GM23338 (cell line): Measurements from ENCODE around the gene ATIC. TPM values are rescaled to one million over a fixed set of nuclear protein-coding genes. Genes with fewer than 3 reads are reported as not detected.

Experiments
- CREB1 ChIP-seq: fragments of 250-450 bp; sonication (Bioruptor Pico); IDR thresholded peaks from 2 replicates; pipeline ENCODE4 v1.5.0; 2020; ENCODE audit warnings: low read depth, mild to moderate bottlenecking, moderate library complexity
- EZH2 ChIP-seq: fragments of 200-600 bp; sonication (generic); IDR thresholded peaks from one replicate; pipeline ENCODE4 v1.8.0; 2017; ENCODE audit warnings: antibody characterized with exemption, mild to moderate bottlenecking, low read depth; ENCODE audit not compliant: unreplicated experiment
- EZH2phosphoT487 ChIP-seq: fragments of 200-600 bp; sonication (generic); IDR thresholded peaks from one replicate; pipeline ENCODE4 v1.8.1; 2018; ENCODE audit warnings: antibody characterized with exemption; ENCODE audit not compliant: unreplicated experiment
- NANOG ChIP-seq: IDR thresholded peaks from 2 replicates; pipeline ENCODE4 v1.6.1; 2016; ENCODE audit warnings: antibody characterized with exemption, borderline replicate concordance
- POLR2AphosphoS5 ChIP-seq: IDR thresholded peaks from 2 replicates; pipeline ENCODE4 v1.6.1; 2016; ENCODE audit warnings: antibody characterized with exemption, low read depth
- STAT1 ChIP-seq: IDR thresholded peaks from one replicate; pipeline ENCODE4 v1.6.1; 2016; ENCODE audit warnings: antibody characterized with exemption; ENCODE audit not compliant: unreplicated experiment
- ZNF114 ChIP-seq: fragments of 250-450 bp; sonication (Bioruptor Pico); IDR thresholded peaks from 2 replicates; pipeline ENCODE4 v1.5.0; 2020; ENCODE audit warnings: mild to moderate bottlenecking, moderate library complexity
- ZNF331 ChIP-seq: fragments of 250-450 bp; sonication (Bioruptor Pico); IDR thresholded peaks from 2 replicates; pipeline ENCODE4 v1.5.0; 2020; ENCODE audit warnings: low read depth, mild to moderate bottlenecking, moderate library complexity
- polyA plus RNA-seq: library from polyadenylated mRNA; unstranded; fragments of >200 nt; fragmentation: Nextera tagmentation; extraction: Ambion mirVana; gene quantifications from 2 replicates; pipeline ENCODE4 v1.2.1, GENCODE V29; 2016
- total RNA-seq: library from RNA; depleted of rRNA; stranded (reverse); fragments of >200 nt; shearing (Covaris generic); gene quantifications from 2 replicates; pipeline ENCODE4 v1.2.3, GENCODE V29; 2014
- TF ChIP-seq, protein P1 (sequence below): fragments of 250-450 bp; sonication (Bioruptor Pico); IDR thresholded peaks from 2 replicates; pipeline ENCODE4 v1.5.0; 2020; ENCODE audit warnings: mild to moderate bottlenecking, moderate library complexity
- TF ChIP-seq, protein P2 (sequence below): IDR thresholded peaks from 2 replicates; pipeline ENCODE4 v1.6.1; 2016; ENCODE audit warnings: antibody characterized with exemption
- TF ChIP-seq, protein P3 (sequence below), 2 experiments: fragments of 200-600 bp in 1 of 2; sonication (generic) in 1 of 2; conservative IDR thresholded peaks; 2 replicates each; pipeline versions ENCODE4 v1.5.1 to v1.6.1; 2016 to 2017; ENCODE audit warnings: antibody characterized with exemption in 2 of 2, low read depth in 2 of 2, mild to moderate bottlenecking in 2 of 2, moderate library complexity in 1 of 2

The ATIC gene
- total and polyA plus RNA-seq, 2 experiments from 2014 or later, result 118 to 185 TPM

DNA sequence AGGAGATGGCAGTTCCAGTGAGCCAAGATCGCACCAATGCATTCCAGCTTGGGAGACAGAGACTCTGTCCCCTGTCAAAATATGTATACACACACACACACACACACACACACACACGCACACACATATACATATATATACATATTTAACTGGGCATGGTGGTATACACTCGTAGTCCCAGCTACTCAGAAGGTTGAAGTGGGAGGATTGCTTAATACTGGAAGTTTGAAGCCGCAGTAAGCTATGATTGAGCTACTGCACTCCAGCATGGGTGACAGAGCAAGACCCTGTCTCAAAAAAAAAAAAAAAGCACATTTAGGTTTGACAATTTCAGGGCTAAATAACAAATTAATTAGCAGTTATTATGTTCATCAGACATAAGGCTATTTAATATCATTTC lies 36.0 kb upstream of the ATIC start (continued):
- TF ChIP-seq, protein P1, sequence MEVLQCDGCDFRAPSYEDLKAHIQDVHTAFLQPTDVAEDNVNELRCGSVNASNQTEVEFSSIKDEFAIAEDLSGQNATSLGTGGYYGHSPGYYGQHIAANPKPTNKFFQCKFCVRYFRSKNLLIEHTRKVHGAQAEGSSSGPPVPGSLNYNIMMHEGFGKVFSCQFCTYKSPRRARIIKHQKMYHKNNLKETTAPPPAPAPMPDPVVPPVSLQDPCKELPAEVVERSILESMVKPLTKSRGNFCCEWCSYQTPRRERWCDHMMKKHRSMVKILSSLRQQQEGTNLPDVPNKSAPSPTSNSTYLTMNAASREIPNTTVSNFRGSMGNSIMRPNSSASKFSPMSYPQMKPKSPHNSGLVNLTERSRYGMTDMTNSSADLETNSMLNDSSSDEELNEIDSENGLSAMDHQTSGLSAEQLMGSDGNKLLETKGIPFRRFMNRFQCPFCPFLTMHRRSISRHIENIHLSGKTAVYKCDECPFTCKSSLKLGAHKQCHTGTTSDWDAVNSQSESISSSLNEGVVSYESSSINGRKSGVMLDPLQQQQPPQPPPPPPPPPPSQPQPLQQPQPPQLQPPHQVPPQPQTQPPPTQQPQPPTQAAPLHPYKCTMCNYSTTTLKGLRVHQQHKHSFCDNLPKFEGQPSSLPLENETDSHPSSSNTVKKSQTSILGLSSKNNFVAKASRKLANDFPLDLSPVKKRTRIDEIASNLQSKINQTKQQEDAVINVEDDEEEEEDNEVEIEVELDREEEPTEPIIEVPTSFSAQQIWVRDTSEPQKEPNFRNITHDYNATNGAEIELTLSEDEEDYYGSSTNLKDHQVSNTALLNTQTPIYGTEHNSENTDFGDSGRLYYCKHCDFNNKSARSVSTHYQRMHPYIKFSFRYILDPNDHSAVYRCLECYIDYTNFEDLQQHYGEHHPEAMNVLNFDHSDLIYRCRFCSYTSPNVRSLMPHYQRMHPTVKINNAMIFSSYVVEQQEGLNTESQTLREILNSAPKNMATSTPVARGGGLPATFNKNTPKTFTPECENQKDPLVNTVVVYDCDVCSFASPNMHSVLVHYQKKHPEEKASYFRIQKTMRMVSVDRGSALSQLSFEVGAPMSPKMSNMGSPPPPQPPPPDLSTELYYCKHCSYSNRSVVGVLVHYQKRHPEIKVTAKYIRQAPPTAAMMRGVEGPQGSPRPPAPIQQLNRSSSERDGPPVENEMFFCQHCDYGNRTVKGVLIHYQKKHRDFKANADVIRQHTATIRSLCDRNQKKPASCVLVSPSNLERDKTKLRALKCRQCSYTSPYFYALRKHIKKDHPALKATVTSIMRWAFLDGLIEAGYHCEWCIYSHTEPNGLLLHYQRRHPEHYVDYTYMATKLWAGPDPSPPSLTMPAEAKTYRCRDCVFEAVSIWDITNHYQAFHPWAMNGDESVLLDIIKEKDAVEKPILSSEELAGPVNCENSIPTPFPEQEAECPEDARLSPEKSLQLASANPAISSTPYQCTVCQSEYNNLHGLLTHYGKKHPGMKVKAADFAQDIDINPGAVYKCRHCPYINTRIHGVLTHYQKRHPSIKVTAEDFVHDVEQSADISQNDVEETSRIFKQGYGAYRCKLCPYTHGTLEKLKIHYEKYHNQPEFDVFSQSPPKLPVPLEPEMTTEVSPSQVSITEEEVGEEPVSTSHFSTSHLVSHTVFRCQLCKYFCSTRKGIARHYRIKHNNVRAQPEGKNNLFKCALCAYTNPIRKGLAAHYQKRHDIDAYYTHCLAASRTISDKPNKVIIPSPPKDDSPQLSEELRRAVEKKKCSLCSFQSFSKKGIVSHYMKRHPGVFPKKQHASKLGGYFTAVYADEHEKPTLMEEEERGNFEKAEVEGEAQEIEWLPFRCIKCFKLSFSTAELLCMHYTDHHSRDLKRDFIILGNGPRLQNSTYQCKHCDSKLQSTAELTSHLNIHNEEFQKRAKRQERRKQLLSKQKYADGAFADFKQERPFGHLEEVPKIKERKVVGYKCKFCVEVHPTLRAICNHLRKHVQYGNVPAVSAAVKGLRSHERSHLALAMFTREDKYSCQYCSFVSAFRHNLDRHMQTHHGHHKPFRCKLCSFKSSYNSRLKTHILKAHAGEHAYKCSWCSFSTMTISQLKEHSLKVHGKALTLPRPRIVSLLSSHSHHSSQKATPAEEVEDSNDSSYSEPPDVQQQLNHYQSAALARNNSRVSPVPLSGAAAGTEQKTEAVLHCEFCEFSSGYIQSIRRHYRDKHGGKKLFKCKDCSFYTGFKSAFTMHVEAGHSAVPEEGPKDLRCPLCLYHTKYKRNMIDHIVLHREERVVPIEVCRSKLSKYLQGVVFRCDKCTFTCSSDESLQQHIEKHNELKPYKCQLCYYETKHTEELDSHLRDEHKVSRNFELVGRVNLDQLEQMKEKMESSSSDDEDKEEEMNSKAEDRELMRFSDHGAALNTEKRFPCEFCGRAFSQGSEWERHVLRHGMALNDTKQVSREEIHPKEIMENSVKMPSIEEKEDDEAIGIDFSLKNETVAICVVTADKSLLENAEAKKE (CRISPR knock-in tag), result no peak
- TF ChIP-seq, protein P2, sequence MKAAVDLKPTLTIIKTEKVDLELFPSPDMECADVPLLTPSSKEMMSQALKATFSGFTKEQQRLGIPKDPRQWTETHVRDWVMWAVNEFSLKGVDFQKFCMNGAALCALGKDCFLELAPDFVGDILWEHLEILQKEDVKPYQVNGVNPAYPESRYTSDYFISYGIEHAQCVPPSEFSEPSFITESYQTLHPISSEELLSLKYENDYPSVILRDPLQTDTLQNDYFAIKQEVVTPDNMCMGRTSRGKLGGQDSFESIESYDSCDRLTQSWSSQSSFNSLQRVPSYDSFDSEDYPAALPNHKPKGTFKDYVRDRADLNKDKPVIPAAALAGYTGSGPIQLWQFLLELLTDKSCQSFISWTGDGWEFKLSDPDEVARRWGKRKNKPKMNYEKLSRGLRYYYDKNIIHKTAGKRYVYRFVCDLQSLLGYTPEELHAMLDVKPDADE, result no peak
- TF ChIP-seq, protein P3, sequence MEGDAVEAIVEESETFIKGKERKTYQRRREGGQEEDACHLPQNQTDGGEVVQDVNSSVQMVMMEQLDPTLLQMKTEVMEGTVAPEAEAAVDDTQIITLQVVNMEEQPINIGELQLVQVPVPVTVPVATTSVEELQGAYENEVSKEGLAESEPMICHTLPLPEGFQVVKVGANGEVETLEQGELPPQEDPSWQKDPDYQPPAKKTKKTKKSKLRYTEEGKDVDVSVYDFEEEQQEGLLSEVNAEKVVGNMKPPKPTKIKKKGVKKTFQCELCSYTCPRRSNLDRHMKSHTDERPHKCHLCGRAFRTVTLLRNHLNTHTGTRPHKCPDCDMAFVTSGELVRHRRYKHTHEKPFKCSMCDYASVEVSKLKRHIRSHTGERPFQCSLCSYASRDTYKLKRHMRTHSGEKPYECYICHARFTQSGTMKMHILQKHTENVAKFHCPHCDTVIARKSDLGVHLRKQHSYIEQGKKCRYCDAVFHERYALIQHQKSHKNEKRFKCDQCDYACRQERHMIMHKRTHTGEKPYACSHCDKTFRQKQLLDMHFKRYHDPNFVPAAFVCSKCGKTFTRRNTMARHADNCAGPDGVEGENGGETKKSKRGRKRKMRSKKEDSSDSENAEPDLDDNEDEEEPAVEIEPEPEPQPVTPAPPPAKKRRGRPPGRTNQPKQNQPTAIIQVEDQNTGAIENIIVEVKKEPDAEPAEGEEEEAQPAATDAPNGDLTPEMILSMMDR (conservative IDR thresholded peaks at IDR 0.05; ENCODE audit: low read depth in 2 of 2), result no peak
- TF ChIP-seq STAT1, result no peak
- no peak for TF ChIP-seq ZNF114
- TF ChIP-seq EZH2phosphoT487, result no peak
- no peak for TF ChIP-seq NANOG
- TF ChIP-seq POLR2AphosphoS5, result no peak
- no peak for TF ChIP-seq EZH2
- no peak for TF ChIP-seq ZNF331 (CRISPR knock-in tag)
- TF ChIP-seq CREB1, result no peak
